MG63 (cell line): ENCODE results near the gene NHLH1. TPM values are rescaled to one million over a fixed set of nuclear protein-coding genes. Genes with fewer than 3 reads are reported as not detected.
A peak's percentile ranks its signal among the peaks of the same experiment; 100 is the strongest.

Experiments used
- DNase-seq: peaks from one replicate; pipeline ENCODE4 v3.0.0-alpha.2; 2020
- H3K27me3 ChIP-seq: fragments of 250-450 bp; sonication (Bioruptor Pico); 2 replicates; pipeline ENCODE4 v1.5.1; 2020; ENCODE audit warnings: mild to moderate bottlenecking, moderate library complexity
- H3K36me3 ChIP-seq: fragments of 250-450 bp; sonication (Bioruptor Pico); 2 replicates; pipeline ENCODE4 v1.5.1; 2020; ENCODE audit warnings: mild to moderate bottlenecking, moderate library complexity
- H3K4me3 ChIP-seq: fragments of 250-450 bp; sonication (Bioruptor Pico); 2 replicates; pipeline ENCODE4 v1.5.1; 2020; ENCODE audit warnings: mild to moderate bottlenecking, moderate library complexity
- H3K9me3 ChIP-seq: fragments of 250-450 bp; sonication (Bioruptor Pico); 2 replicates; pipeline ENCODE4 v1.5.1; 2020; ENCODE audit warnings: mild to moderate bottlenecking, moderate library complexity
- total RNA-seq: library from RNA; depleted of rRNA; stranded (reverse); fragments of >200 nt; shearing (Covaris generic); gene quantifications from 2 replicates; pipeline ENCODE4 v1.2.3, GENCODE V29; 2014; ENCODE audit warnings: low replicate concordance

The NHLH1 gene
- total RNA-seq, 1 experiment from 2014 or later: not detected

- H3K36me3 ChIP-seq: no peaks in the 10 kb centered on the region
- H3K9me3 ChIP-seq: no peaks in the 10 kb centered on the region
- DNase-seq: no peak
- peak overlapping the region; percentile 48 for H3K4me3 ChIP-seq
- H3K27me3 ChIP-seq: peaks cover 11% of the 10 kb centered on the region
Observed at GRCh38 chr1:160400646-160401486, 34.0 kb downstream of the NHLH1 start.

- H3K9me3 ChIP-seq: no peaks in the 10 kb centered on the region
- H3K36me3 ChIP-seq: no peaks in the 10 kb centered on the region
- H3K4me3 ChIP-seq: no peak overlapping the region; the same call in 1 of the 2 replicates
- peaks cover 11% of the 10 kb centered on the region for H3K27me3 ChIP-seq
- no peak for DNase-seq
Observed at GRCh38 chr1:160401487-160401805, 34.6 kb downstream of the NHLH1 start.

- H3K27me3 ChIP-seq: peaks cover 11% of the 10 kb centered on the region
- no peak for DNase-seq
Observed at GRCh38 chr1:160402001-160402795, 35.3 kb downstream of the NHLH1 start.

GRCh38 chr1:160403244-160403643 is 36.4 kb downstream of the NHLH1 start:
- Histone ChIP-seq H3K4me3 (no peak overlapping the region), H3K9me3 (no peaks in the 10 kb centered on the region), H3K27me3 (peaks cover 11% of the 10 kb centered on the region), H3K36me3 (no peaks in the 10 kb centered on the region)
- DNase-seq: no peak

More at GRCh38 chr1:160402001-160402795, 35.3 kb downstream of the NHLH1 start:
- Histone ChIP-seq H3K36me3 (no peaks in the 10 kb centered on the region), H3K9me3 (no peaks in the 10 kb centered on the region), H3K4me3 (no peak overlapping the region)

- Histone ChIP-seq H3K4me3 (no peak overlapping the region), H3K36me3 (no peaks in the 10 kb centered on the region), H3K9me3 (no peaks in the 10 kb centered on the region), H3K27me3 (peaks cover 11% of the 10 kb centered on the region)
- no peak for DNase-seq
Observed at GRCh38 chr1:160404094-160404493, 37.2 kb downstream of the NHLH1 start.

- DNase-seq: no peak
- Histone ChIP-seq H3K27me3 (peaks cover 11% of the 10 kb centered on the region), H3K9me3 (no peaks in the 10 kb centered on the region), H3K4me3 (no peak overlapping the region), H3K36me3 (no peaks in the 10 kb centered on the region)
Observed at GRCh38 chr1:160405331-160405877, 38.5 kb downstream of the NHLH1 start.

GRCh38 chr1:160406131-160406968 is 39.5 kb downstream of the NHLH1 start:
- no peaks in the 10 kb centered on the region for H3K9me3 ChIP-seq
- H3K36me3 ChIP-seq: no peaks in the 10 kb centered on the region
- H3K27me3 ChIP-seq: peaks cover 2% of the 10 kb centered on the region; the same call in 1 of the 2 replicates
- H3K4me3 ChIP-seq: no peak overlapping the region
- DNase-seq: no peak

GRCh38 chr1:160407839-160408801 is 41.2 kb downstream of the NHLH1 start:
- no peaks in the 10 kb centered on the region for H3K36me3 ChIP-seq
- no peaks in the 10 kb centered on the region for H3K9me3 ChIP-seq
- no peak overlapping the region for H3K4me3 ChIP-seq
- DNase-seq: peak; percentile 45
- no peaks in the 10 kb centered on the region for H3K27me3 ChIP-seq

- no peaks in the 10 kb centered on the region for H3K9me3 ChIP-seq
- H3K27me3 ChIP-seq: no peaks in the 10 kb centered on the region
- no peak for DNase-seq
- no peaks in the 10 kb centered on the region for H3K36me3 ChIP-seq
- no peak overlapping the region for H3K4me3 ChIP-seq
Observed at GRCh38 chr1:160408864-160409263, 42.0 kb downstream of the NHLH1 start.

- H3K4me3 ChIP-seq: no peak overlapping the region
- no peaks in the 10 kb centered on the region for H3K36me3 ChIP-seq
- no peaks in the 10 kb centered on the region for H3K9me3 ChIP-seq
- no peak for DNase-seq
- no peaks in the 10 kb centered on the region for H3K27me3 ChIP-seq
Observed at GRCh38 chr1:160409486-160409885, 42.6 kb downstream of the NHLH1 start.

- no peaks in the 10 kb centered on the region for H3K27me3 ChIP-seq
- no peaks in the 10 kb centered on the region for H3K9me3 ChIP-seq
- H3K4me3 ChIP-seq: no peak overlapping the region
- no peak for DNase-seq
- no peaks in the 10 kb centered on the region for H3K36me3 ChIP-seq
Observed at GRCh38 chr1:160410406-160411005, 43.6 kb downstream of the NHLH1 start.

GRCh38 chr1:160411271-160412027 is 44.6 kb downstream of the NHLH1 start:
- Histone ChIP-seq H3K9me3 (no peaks in the 10 kb centered on the region), H3K36me3 (no peaks in the 10 kb centered on the region), H3K4me3 (no peak overlapping the region), H3K27me3 (no peaks in the 10 kb centered on the region)
- DNase-seq: no peak

- DNase-seq: no peak
- Histone ChIP-seq H3K36me3 (no peaks in the 10 kb centered on the region), H3K9me3 (no peaks in the 10 kb centered on the region), H3K4me3 (no peak overlapping the region), H3K27me3 (no peaks in the 10 kb centered on the region)
Observed at GRCh38 chr1:160412028-160412362, 45.1 kb downstream of the NHLH1 start.

- Histone ChIP-seq H3K9me3 (no peaks in the 10 kb centered on the region), H3K4me3 (no peak overlapping the region), H3K36me3 (no peaks in the 10 kb centered on the region), H3K27me3 (no peaks in the 10 kb centered on the region)
- no peak for DNase-seq
Observed at GRCh38 chr1:160413716-160414115, 46.8 kb downstream of the NHLH1 start.

- H3K9me3 ChIP-seq: no peaks in the 10 kb centered on the region
- H3K27me3 ChIP-seq: no peaks in the 10 kb centered on the region
- no peak overlapping the region for H3K4me3 ChIP-seq
- no peaks in the 10 kb centered on the region for H3K36me3 ChIP-seq
- DNase-seq: no peak
Observed at GRCh38 chr1:160414881-160415280, 48.0 kb downstream of the NHLH1 start.
